ENCODE measurements around the gene OR6T1.

The OR6T1 gene, protein sequence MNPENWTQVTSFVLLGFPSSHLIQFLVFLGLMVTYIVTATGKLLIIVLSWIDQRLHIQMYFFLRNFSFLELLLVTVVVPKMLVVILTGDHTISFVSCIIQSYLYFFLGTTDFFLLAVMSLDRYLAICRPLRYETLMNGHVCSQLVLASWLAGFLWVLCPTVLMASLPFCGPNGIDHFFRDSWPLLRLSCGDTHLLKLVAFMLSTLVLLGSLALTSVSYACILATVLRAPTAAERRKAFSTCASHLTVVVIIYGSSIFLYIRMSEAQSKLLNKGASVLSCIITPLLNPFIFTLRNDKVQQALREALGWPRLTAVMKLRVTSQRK

DNA sequence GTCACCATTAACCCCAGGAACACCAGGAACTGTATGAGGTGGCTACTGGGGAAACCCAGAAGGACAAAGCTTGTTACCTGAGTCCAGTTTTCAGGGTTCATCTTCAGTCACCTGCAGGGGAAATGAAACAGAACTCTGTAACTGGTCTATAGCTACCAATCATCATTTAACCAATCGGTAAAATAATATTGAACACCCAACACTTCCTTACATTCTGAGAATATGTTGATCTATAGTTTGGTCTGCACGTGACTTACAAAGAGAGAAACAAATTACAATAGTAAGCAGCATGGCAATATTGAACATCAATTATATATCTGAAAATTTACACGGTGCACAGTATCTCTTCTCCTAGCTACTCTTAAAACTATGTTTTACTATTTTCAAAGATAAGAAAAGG lies at the start of gene OR6T1:
Gene OR6T1 (minus strand): TSS at position 101 of the 400 bp plus-strand sequence. CDS start 0 bp downstream, at position 101.
- DNase-seq: no peak

DNA sequence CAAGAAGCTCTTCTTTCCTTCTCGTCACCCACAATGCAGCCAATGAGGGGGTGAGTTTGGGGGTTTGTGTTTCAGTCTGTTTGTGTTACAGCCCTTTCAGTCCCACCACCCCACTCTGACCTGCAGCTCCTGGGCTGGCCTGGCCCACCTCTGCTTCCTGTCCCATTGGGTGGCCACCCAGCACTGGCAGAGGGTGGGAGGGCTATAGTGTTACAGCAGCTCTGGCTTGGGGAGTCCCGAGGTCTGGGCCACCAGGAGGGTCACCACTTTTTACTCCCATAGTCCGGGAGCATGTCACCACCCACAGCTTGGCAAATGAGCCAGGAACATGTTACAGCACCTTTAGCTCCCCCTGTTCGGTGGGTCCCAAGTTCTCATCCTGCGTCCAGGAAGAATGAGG lies 35.7 kb upstream of the OR6T1 start:
- DNase-seq: no peak

DNA sequence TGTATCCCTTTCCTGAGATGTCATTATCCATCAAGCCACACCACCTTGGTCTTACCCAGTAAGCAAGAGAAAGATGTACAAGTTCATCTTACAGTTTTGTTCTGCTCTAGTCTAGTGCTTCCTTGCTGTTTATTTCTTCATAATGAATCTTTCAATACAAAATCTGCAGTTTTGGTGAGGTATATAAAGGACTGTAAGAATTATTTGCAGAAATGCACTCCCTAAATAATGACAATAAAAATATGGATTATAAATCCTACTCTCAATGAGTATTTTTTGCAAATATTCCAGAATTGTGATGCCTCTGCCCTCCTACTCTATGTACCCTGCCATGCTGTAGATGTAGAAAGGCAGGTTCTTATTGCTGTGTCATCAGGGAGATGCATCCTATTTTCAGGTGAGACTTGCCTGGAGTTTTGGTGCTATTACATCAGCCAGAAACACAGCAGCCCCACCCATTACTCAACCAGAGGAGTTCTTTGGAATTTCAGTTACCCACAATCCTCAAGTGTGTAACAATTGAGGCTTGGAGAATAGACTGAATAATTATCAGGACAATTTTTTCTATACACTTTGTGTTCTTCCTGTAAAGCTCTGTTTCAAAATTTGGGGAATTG lies 34.2 kb upstream of the OR6T1 start, which contains the start of gene OR10S1:
Gene OR10S1 (minus strand): TSS at position 51 of the 617 bp plus-strand sequence. CDS start 117 bp downstream, outside the sequence.
- DNase-seq: no peak

DNA sequence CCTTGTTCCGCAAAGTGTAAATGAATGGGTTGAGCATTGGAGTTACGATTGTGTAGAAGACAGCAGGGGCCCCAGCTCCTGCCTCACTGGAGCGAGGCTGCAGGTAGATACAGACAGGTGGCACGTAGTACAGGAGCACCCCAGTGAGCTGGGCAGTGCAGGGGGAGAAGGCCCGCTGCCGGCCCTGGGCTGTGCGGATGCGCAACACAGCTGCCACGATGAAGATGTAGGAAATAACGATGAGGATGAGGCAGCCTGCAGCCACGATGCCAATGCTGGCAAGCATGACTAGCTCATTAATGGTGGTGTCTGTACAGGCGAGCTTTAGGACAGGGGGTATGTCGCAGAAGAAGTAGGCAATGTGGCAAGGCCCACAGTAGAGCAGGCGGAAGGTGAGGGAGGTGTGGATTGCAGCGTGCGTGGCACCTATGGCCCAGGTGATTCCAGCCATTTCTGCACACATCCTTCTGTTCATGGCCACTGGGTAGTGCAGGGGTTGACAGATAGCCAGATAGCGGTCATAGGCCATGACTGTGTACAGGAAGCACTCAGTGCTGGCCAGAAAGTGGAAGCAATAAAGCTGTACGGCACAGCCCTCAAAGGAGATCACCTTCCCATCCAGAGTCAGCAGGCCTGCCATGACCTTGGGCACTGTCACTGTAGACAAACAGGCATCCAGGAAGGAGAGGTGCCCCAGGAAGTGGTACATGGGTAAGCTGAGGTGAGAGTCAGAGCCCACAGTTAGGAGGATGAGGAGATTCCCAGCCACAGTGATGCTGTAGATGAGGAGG lies 33.3 kb upstream of the OR6T1 start:
- no peak for DNase-seq

DNA sequence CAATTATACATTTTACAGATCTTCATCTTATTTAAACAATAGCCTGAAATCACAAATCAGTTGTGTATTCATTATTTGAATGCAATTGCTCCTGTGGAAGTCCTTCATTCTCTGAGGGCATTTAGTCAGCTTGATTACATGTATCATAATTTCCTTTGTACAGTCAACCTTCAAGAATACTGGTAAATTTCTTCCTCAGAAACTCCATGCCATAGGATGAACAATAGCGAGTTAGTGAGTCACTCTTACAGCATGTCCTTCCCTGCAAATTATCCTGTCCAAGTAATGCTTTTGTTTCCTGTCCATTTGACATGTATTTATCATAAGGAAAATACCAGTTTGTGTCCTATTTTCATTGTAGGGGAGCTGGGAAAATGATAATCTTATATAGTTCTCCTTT lies 30.2 kb upstream of the OR6T1 start:
- DNase-seq: no peak

DNA sequence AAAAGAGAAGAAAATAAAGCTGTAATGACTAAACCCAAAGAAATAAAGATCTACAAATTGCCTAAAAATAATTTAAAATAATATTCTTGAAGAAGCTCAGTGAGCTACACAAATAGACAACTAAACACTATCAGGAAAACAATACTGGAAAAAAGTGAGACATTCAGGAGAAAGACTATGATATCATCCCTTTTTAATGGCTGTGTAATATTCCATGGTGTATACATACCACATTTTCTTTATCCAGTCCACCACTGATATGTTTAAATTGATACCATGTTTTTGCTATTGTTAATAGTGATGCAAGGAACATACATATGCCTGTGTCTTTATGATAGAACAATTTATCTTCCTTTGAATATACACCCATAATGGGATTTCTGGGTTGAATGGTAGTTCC lies 13.1 kb upstream of the OR6T1 start:
- DNase-seq: no peak

DNA sequence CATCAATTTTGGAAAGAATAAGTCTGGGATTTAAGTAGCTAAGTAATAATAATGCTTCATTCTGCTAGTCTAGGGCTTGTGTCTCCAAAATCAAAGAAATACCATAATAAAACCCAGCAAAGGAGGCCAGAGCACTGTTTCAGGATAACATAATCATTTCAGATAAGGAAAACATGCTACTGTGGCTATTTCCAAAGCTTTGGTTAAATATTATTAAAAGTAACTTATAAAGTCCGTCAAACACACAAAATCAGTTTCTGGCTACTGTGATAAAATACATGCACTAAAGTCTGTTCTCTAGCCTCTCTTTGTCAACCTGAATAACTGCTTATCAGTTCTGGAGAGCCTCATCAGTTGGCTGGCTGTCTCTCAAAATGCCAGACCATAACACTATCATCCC lies 1.5 kb upstream of the OR6T1 start:
- no peak for DNase-seq

DNA sequence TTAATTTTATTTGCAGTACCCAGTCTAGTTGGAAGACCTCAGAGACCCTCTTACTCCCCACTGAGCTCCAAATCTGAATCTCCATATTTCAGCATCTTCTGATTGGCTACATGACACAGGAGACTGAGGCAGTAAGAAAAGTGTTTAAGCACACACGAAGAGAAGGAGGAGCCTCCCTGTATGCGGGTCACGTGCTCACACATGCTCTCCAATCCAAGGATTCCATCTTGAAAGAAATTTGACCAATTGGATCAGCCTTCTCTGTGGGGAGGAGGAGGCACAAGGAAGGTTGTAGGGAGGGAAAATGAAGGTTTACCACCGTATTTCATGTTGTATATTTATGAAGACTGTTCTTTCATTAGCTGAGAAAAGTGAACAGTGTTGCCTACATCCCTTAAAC lies 1.2 kb downstream of the OR6T1 start:
- DNase-seq: no peak

DNA sequence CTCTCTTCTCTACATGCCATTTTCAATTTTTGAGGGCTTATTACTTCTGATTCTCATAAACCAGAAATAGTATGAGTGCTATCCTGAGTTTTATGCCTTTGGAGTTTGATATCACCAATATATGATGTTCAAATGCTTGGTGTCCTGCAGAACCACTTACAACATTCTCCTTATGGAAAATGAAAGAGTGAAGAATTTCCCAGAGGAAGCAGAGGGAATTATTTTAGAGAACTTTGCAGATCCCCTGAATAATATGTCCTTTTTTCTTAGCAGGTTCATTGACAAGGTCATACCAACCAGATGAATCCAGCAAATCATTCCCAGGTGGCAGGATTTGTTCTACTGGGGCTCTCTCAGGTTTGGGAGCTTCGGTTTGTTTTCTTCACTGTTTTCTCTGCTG lies 4.3 kb downstream of the OR6T1 start, which contains the start of gene OR4D5:
Gene OR4D5 (plus strand): TSS at position 301 of the 400 bp plus-strand sequence. CDS start 0 bp downstream, at position 301.
- DNase-seq: no peak

DNA sequence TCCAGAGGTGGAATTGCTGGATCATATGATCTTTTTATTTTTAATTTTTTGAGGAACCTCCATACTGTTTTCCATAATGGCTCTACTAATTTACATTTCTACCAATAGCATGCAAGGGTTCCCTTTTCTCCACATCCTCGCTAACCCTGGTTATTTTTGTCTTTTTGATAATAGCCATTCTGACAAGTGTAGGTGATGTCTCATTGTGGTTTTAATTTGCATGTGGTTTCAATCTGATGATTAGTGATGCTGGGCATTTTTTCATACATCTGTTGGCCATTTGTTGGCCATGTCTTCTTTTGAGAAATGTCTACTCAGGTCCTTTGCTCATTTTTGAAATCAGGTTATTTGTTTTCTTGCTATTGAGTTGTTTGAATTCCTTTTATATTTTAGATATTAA lies 19.6 kb downstream of the OR6T1 start:
- DNase-seq: no peak

DNA sequence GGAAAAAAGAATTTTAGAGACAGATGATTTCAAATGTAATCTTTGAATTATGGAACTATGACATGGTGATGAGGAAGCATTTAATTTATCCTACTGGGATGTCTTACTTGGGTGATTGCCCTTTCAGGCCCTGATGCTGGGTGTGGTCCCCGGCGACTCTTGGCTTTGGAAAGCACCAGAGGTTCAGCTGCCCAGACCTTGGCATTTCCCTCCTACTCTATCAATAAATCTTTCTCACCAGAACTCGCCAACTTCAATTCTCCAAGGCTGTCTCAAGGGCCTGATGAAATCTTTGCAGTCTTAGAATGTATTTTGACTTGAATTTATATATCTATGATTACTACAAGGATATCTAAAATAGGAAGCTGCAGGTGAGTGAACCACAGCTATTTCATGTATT lies 22.7 kb downstream of the OR6T1 start:
- DNase-seq: no peak

DNA sequence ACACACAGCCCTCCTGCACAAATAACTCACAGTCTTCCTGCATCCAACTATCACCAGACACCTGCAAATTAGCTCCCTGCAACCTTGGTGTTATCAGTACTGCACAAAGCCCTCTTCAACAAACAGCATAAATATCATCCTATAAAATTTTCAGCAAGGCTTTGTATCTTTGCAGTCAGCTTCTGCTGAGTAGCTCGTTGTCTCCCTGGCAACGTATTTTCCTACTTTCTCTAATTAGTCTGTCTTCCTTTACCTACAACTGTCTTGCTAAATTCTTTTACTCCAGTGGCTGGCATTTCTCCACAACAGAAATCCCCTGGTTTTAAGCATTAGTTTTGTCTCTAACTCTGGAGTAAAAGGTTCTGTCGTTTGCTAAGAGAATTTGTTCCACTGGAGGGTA lies 37.8 kb downstream of the OR6T1 start:
- DNase-seq: no peak

DNA sequence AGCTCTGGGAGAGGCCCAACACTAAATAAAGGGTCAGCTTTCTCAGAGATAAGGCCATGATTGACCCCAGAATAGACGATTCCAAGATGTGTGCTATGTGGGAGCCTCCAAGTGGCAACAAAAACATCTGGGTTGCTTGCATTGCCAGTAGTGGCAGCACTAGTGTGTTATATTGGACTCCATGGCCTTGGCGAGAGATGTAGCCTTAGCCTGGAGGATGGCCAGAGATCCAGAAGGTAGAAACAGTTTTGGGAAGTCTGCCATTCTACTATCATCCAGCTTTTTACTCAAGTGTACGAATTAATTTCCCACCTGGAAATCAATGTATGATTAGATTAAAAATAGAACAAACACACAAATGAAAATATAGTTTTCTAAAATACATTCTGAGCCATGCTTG lies 38.7 kb downstream of the OR6T1 start:
- no peak for DNase-seq

DNA sequence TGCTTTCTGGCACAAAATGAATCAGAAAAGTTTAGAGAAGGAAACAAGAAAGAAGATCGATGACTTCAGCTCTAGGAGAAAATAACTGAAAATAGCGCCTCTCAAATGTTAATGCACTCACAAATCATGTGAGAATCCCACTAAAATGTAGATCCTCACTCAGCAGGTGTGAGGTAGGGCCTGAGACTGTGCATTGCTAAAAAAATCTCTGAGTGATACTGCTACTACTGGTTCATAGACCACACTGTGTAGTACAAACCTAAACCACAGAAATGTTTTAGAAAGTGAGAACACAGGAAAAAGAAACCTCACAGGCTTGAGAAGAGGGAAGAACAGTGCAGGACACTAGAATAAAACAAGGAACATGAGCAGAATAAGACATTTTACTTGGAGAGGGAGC lies 39.7 kb downstream of the OR6T1 start:
- DNase-seq: no peak

DNA sequence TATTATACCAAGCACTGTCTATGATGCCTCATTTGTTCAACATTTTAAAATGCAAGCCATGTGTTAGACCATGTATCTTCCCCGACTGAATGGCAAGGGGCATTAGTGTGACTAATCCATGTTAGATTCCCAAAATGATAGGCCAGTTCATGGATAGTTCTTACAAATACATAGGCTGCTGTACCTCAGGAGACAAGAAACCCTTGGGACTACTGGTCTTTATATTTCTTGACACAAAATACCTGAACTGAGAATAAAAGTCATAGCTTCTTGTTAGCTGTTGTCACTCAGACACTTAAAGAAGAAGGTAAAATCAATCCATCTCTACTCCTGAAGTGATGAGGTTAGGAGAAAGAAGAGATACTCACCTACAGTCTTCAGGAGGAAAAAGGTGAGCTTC lies 41.8 kb downstream of the OR6T1 start, which contains the start of gene OR8D4:
Gene OR8D4 (plus strand): TSS at position 301 of the 400 bp plus-strand sequence. CDS start 4,265 bp downstream, outside the sequence.
- no peak for DNase-seq

DNA sequence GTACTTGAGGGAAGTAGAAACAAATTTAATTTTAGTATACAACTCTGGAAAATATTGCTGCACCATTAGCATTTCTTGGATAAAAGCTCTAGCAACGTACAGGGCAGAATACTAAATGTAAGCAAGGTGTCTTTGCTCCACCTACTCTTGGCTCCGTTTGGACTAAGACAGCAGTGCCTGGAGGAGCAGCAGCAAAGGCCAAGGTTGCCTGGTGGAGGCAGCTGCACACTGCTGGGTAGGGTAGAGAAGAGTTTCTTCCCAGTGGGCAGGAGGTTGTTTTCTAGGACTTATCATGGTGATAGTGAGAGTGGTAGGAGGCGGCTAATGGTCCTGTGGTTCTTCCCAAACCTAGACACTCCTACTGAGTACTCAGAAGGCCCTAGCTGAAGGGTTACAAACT lies 43.8 kb downstream of the OR6T1 start:
- DNase-seq: no peak

Data from NCI-H1694 (cell line).